ENCODE data around the gene PDZD8. TPM values are rescaled to one million over a fixed set of nuclear protein-coding genes. Genes with fewer than 3 reads are reported as not detected.

The PDZD8 gene
- total RNA-seq, 2 experiments from 2014 or later: 10.9 to 13.4 TPM

GRCh38 chr10:117410557-117410956 lies 35.3 kb upstream of the PDZD8 start:
- POLR2A ChIA-PET: no interaction called here

GRCh38 chr10:117409549-117410305 lies 34.5 kb upstream of the PDZD8 start:
- CTCF ChIA-PET: interaction anchor here (0.5 kb wide), 2 partner anchors 42 to 827 kb away, joined by 3 read pairs; no protein-coding TSS in a partner anchor
- H3K36me3 Mint-ChIP-seq (ENCODE audit: low read depth): no peaks in the 10 kb centered on the region
- no peak overlapping the region for H3K4me3 Mint-ChIP-seq
- DNase-seq: no peak
- no peak overlapping the region for H3K27ac Mint-ChIP-seq
- no peaks in the 10 kb centered on the region for H3K9me3 Mint-ChIP-seq
- peaks cover 9% of the 10 kb centered on the region for H3K27me3 Mint-ChIP-seq
- no peaks in the 10 kb centered on the region for H3K4me1 Mint-ChIP-seq
- POLR2A ChIA-PET: no interaction called here

More at GRCh38 chr10:117410557-117410956, 35.3 kb upstream of the PDZD8 start:
- H3K9me3 Mint-ChIP-seq: no peaks in the 10 kb centered on the region
- H3K4me3 Mint-ChIP-seq: no peak overlapping the region
- peaks cover 9% of the 10 kb centered on the region for H3K27me3 Mint-ChIP-seq
- CTCF ChIA-PET: interaction anchor here (0.5 kb wide), 1 partner anchor 828 kb away, joined by 3 read pairs; no protein-coding TSS in a partner anchor
- DNase-seq: no peak
- H3K4me1 Mint-ChIP-seq: no peaks in the 10 kb centered on the region
- H3K36me3 Mint-ChIP-seq (ENCODE audit: low read depth): no peaks in the 10 kb centered on the region
- no peak overlapping the region for H3K27ac Mint-ChIP-seq

- Mint-ChIP-seq H3K27ac (no peak overlapping the region), H3K36me3 (ENCODE audit: low read depth) (no peaks in the 10 kb centered on the region), H3K4me1 (no peaks in the 10 kb centered on the region), H3K4me3 (no peak overlapping the region), H3K27me3 (peaks cover 9% of the 10 kb centered on the region), H3K9me3 (no peaks in the 10 kb centered on the region)
- CTCF ChIA-PET: no interaction called here
- no peak for DNase-seq
- POLR2A ChIA-PET: no interaction called here
Measured at GRCh38 chr10:117408436-117409384, 33.5 kb upstream of the PDZD8 start.

GRCh38 chr10:117405730-117406129 lies 30.5 kb upstream of the PDZD8 start:
- Mint-ChIP-seq H3K9me3 (no peaks in the 10 kb centered on the region), H3K4me1 (no peaks in the 10 kb centered on the region), H3K36me3 (ENCODE audit: low read depth) (no peaks in the 10 kb centered on the region), H3K27ac (no peak overlapping the region), H3K4me3 (no peak overlapping the region), H3K27me3 (peaks cover 6% of the 10 kb centered on the region)
- ChIA-PET POLR2A (no interaction called here), CTCF (interaction anchor here (0.7 to 1.6 kb wide), 2 partner anchors 19 to 680 kb away, joined by 3 to 4 read pairs; no protein-coding TSS in a partner anchor)
- no peak for DNase-seq

- POLR2A ChIA-PET: no interaction called here
- Mint-ChIP-seq H3K4me1 (no peaks in the 10 kb centered on the region), H3K27me3 (peaks cover 2% of the 10 kb centered on the region), H3K4me3 (no peak overlapping the region), H3K36me3 (ENCODE audit: low read depth) (no peaks in the 10 kb centered on the region), H3K9me3 (no peaks in the 10 kb centered on the region), H3K27ac (no peak overlapping the region)
- CTCF ChIA-PET: interaction anchor here (1.0 kb wide), 1 partner anchor 9 kb away, joined by 3 read pairs; no protein-coding TSS in a partner anchor
- no peak for DNase-seq
Measured at GRCh38 chr10:117400329-117400728, 25.1 kb upstream of the PDZD8 start.

GRCh38 chr10:117399341-117400196 lies 24.3 kb upstream of the PDZD8 start:
- ChIA-PET CTCF (no interaction called here), POLR2A (no interaction called here)
- no peak overlapping the region for H3K4me3 Mint-ChIP-seq
- peaks cover 2% of the 10 kb centered on the region for H3K27me3 Mint-ChIP-seq
- H3K36me3 Mint-ChIP-seq (ENCODE audit: low read depth): no peaks in the 10 kb centered on the region
- no peaks in the 10 kb centered on the region for H3K4me1 Mint-ChIP-seq
- DNase-seq: no peak
- no peak overlapping the region for H3K27ac Mint-ChIP-seq
- H3K9me3 Mint-ChIP-seq: no peaks in the 10 kb centered on the region

- CTCF ChIA-PET: no interaction called here
- POLR2A ChIA-PET: no interaction called here
- Mint-ChIP-seq H3K4me3 (no peak overlapping the region), H3K36me3 (ENCODE audit: low read depth) (no peaks in the 10 kb centered on the region), H3K27me3 (peaks cover 2% of the 10 kb centered on the region), H3K27ac (no peak overlapping the region), H3K4me1 (no peaks in the 10 kb centered on the region), H3K9me3 (no peaks in the 10 kb centered on the region)
- no peak for DNase-seq
Measured at GRCh38 chr10:117398029-117398428, 22.8 kb upstream of the PDZD8 start.

- ChIA-PET CTCF (interaction anchor here (1.0 to 1.6 kb wide), 2 partner anchors 8 to 9 kb away, joined by 3 to 4 read pairs; no protein-coding TSS in a partner anchor), POLR2A (no interaction called here)
- H3K27ac Mint-ChIP-seq: no peak overlapping the region
- H3K4me1 Mint-ChIP-seq: no peaks in the 10 kb centered on the region
- DNase-seq: no peak
- no peaks in the 10 kb centered on the region for H3K36me3 Mint-ChIP-seq (ENCODE audit: low read depth)
- no peaks in the 10 kb centered on the region for H3K9me3 Mint-ChIP-seq
- no peak overlapping the region for H3K4me3 Mint-ChIP-seq
- H3K27me3 Mint-ChIP-seq: peaks cover 23% of the 10 kb centered on the region
Measured at GRCh38 chr10:117391436-117392205, 16.4 kb upstream of the PDZD8 start.

GRCh38 chr10:117390420-117390819 lies 15.2 kb upstream of the PDZD8 start:
- no peaks in the 10 kb centered on the region for H3K4me1 Mint-ChIP-seq
- no peak for DNase-seq
- no peaks in the 10 kb centered on the region for H3K9me3 Mint-ChIP-seq
- ChIA-PET CTCF (interaction anchor here (1.6 kb wide), 1 partner anchor 7 kb away, joined by 4 read pairs; no protein-coding TSS in a partner anchor), POLR2A (no interaction called here)
- peaks cover 30% of the 10 kb centered on the region for H3K27me3 Mint-ChIP-seq
- no peaks in the 10 kb centered on the region for H3K36me3 Mint-ChIP-seq (ENCODE audit: low read depth)
- no peak overlapping the region for H3K4me3 Mint-ChIP-seq
- no peak overlapping the region for H3K27ac Mint-ChIP-seq

- H3K9me3 Mint-ChIP-seq: no peaks in the 10 kb centered on the region
- ChIA-PET CTCF (interaction anchor here (1.3 kb wide), 1 partner anchor 67 kb away, joined by 3 read pairs; no protein-coding TSS in a partner anchor), POLR2A (no interaction called here)
- H3K4me1 Mint-ChIP-seq: no peaks in the 10 kb centered on the region
- H3K4me3 Mint-ChIP-seq: no peak overlapping the region
- H3K27ac Mint-ChIP-seq: no peak overlapping the region
- H3K36me3 Mint-ChIP-seq (ENCODE audit: low read depth): no peaks in the 10 kb centered on the region
- DNase-seq: no peak
- H3K27me3 Mint-ChIP-seq: peaks cover 49% of the 10 kb centered on the region
Measured at GRCh38 chr10:117386805-117387204, 11.6 kb upstream of the PDZD8 start.

GRCh38 chr10:117382861-117383260 lies 7.6 kb upstream of the PDZD8 start:
- H3K36me3 Mint-ChIP-seq (ENCODE audit: low read depth): no peaks in the 10 kb centered on the region
- H3K4me1 Mint-ChIP-seq: no peaks in the 10 kb centered on the region
- CTCF ChIA-PET: interaction anchor here (1.2 kb wide), 1 partner anchor 8 kb away, joined by 4 read pairs; no protein-coding TSS in a partner anchor
- peaks cover 64% of the 10 kb centered on the region for H3K27me3 Mint-ChIP-seq
- no peaks in the 10 kb centered on the region for H3K9me3 Mint-ChIP-seq
- H3K27ac Mint-ChIP-seq: no peak overlapping the region
- no peak overlapping the region for H3K4me3 Mint-ChIP-seq
- DNase-seq: no peak
- POLR2A ChIA-PET: no interaction called here

Measured in activated CD4-positive, alpha-beta T cell treated with anti-CD3 and anti-CD28 coated beads, Interleukin-2, amount 10 ng/mL, durations not matched to agents 7 days and 5 days (primary cell).